Muscle layer of colon (tissue), 2 donors: Measurements from ENCODE around the gene IFI27L1.

Experiments
- H3K27ac ChIP-seq: one replicate; pipeline ENCODE4 v1.7.0; 2013; ENCODE audit warnings: low read depth, mild to moderate bottlenecking, low read length, moderate library complexity
- H3K27me3 ChIP-seq, 2 donors: one replicate each; pipeline ENCODE4 v1.7.0; 2013; ENCODE audit warnings: low read length in 2 of 2, mild to moderate bottlenecking in 2 of 2; ENCODE audit not compliant: insufficient read depth in 2 of 2, control insufficient read depth in 1 of 2
- H3K36me3 ChIP-seq: one replicate; pipeline ENCODE4 v1.7.0; 2013; ENCODE audit warnings: mild to moderate bottlenecking, low read length; ENCODE audit not compliant: insufficient read depth
- H3K4me1 ChIP-seq: one replicate; pipeline ENCODE4 v1.7.0; 2013; ENCODE audit warnings: mild to moderate bottlenecking, low read length; ENCODE audit not compliant: insufficient read depth
- H3K4me3 ChIP-seq, 2 donors: one replicate each; pipeline ENCODE4 v1.7.0; 2013; ENCODE audit warnings: low read length in 2 of 2, low read depth in 1 of 2, mild to moderate bottlenecking in 1 of 2, moderate library complexity in 1 of 2
- H3K9ac ChIP-seq: one replicate; pipeline ENCODE4 v1.7.0; 2013; ENCODE audit warnings: low read length
- H3K9me3 ChIP-seq: one replicate; pipeline ENCODE4 v1.7.0; 2013; ENCODE audit warnings: mild to moderate bottlenecking, low read length
- donor health status: abdominal sarcoma.
- donor health status: Adenocarcinoma of cecum.

The IFI27L1 gene

GRCh38 chr14:94143239-94143638 is 62.1 kb downstream of the IFI27L1 start:
- H3K27ac ChIP-seq: no peak overlapping the region
- H3K27me3 ChIP-seq: no peaks in the 10 kb centered on the region
- no peaks in the 10 kb centered on the region for H3K9me3 ChIP-seq
- no peak overlapping the region for H3K4me3 ChIP-seq
- no peaks in the 10 kb centered on the region for H3K36me3 ChIP-seq
- H3K4me1 ChIP-seq: no peaks in the 10 kb centered on the region
- no peak overlapping the region for H3K9ac ChIP-seq

GRCh38 chr14:94143711-94144110 is 62.6 kb downstream of the IFI27L1 start:
- no peaks in the 10 kb centered on the region for H3K36me3 ChIP-seq

DNA sequence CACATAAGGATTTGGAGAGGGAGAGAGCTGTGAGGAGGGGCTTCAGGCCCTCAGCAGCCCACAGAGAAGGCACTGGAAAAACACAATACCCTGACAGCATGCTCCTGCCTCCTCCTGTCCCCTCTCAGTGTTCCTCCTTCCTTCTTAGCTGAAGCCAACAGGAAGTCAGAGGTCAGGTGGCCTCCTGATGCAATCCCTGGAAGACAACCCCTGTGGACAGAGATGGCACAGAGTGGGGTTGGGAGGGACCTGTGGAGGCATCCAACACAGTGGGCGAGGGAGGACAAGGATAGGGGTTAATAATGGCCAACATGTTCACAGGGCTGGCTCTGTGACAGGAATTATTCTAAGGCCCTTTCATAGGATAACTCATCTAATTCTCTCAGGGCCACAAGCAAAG is 63.7 kb downstream of the IFI27L1 start:
- no peak overlapping the region for H3K4me3 ChIP-seq
- no peaks in the 10 kb centered on the region for H3K36me3 ChIP-seq
- no peak overlapping the region for H3K9ac ChIP-seq
- H3K27ac ChIP-seq: no peak overlapping the region
- H3K9me3 ChIP-seq: no peaks in the 10 kb centered on the region
- H3K4me1 ChIP-seq: no peaks in the 10 kb centered on the region
- no peaks in the 10 kb centered on the region for H3K27me3 ChIP-seq

More at GRCh38 chr14:94143711-94144110, 62.6 kb downstream of the IFI27L1 start:
- H3K4me3 ChIP-seq: no peak overlapping the region
- H3K27me3 ChIP-seq: no peaks in the 10 kb centered on the region
- no peak overlapping the region for H3K27ac ChIP-seq
- H3K4me1 ChIP-seq: no peaks in the 10 kb centered on the region
- no peak overlapping the region for H3K9ac ChIP-seq
- H3K9me3 ChIP-seq: no peaks in the 10 kb centered on the region

DNA sequence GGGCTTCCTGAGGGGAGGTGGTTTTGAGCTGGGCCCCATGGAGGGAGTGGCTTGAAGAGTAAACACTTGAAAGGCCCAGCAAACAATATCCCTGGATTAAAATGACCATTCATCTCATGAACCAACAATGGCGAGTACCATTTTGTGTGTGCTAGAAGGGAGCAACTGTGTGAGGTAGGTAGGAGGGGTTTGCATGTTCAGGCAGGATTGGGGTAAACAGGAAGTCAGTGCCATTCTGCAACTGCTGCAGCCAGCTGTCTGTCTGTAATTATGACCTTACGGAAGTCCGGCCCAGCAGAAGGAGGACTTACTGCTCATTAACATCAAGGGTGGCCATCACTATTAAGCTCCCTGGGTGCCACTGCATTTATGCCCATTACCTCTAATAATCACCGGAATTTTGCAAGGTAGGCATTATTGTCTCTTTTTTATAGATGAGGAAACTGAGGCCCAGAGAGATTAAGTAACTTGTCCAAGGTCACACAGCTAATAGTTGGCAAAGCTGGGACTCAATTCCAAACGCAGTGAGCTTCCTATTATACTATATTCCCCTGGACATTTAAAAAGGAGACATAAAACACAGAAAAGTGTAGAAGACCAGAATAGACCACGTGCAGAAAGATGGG is 64.9 kb downstream of the IFI27L1 start:
- Histone ChIP-seq H3K9ac (no peak overlapping the region), H3K4me1 (no peaks in the 10 kb centered on the region), H3K9me3 (no peaks in the 10 kb centered on the region), H3K36me3 (no peaks in the 10 kb centered on the region), H3K4me3 (no peak overlapping the region), H3K27me3 (no peaks in the 10 kb centered on the region), H3K27ac (no peak overlapping the region)
